Measurements from ENCODE around the gene ZIC5.

Gene ZIC5

GRCh38 chr13:99971576-99972189 lies at the start of gene ZIC5:
Gene ZIC5 (minus strand): TSS chr13:99971767. CDS start chr13:99971603, 164 bp downstream.
- no peak for DNase-seq

GRCh38 chr13:100019780-100020356 lies 48.3 kb upstream of the ZIC5 start:
- DNase-seq: no peak

- no peak for DNase-seq
Measured at GRCh38 chr13:100014621-100015020, 43.1 kb upstream of the ZIC5 start.

DNA sequence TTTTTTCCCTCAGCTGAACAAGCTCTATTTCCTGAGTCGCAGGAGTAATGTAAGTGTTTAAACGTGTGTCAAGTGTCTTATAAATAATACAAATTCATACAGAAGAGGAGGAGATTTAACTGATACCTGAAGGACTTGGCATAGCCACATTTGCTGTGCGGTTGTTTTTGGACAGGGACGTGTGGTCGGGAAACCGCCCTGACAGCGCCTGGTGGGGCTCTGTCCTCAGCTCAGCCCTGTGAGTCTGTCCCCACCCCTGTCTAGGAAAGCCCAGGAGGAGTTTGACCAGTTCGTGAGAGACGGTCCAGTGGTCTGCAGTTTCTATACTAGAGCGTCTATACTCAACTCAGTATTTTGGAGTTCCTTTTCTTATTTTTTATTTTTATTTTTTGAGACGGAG lies 26.7 kb upstream of the ZIC5 start:
- no peak for DNase-seq

DNA sequence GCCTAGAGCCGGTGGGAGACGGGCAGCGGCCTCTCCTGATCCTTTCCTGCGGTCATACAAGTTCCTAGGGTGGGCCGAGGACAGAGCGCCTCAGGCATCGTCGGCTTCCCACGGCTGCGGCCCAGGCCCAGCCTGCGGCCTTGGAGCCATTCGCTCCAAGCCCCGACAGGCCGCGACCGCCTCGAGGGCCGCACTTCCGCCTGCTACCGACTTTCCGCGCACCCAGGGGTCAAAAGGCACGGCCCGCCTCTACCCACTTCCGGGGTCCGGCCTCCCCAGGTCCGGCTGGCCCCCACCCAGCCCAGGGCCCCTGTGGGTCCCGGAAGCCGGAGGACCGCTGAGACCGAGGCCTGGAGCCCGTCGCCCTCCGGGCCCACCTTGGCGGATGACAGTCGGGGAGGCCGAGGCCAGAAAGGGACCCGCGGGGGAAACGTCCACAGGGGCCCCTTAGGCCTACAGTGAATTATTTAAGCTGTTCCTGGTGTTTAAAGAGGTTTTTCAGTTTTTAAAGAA lies 26.2 kb upstream of the ZIC5 start:
- DNase-seq: no peak

GRCh38 chr13:99996381-99996973 lies 24.9 kb upstream of the ZIC5 start:
- no peak for DNase-seq

- DNase-seq: no peak
Measured at GRCh38 chr13:99995589-99996380, 24.2 kb upstream of the ZIC5 start.

DNA sequence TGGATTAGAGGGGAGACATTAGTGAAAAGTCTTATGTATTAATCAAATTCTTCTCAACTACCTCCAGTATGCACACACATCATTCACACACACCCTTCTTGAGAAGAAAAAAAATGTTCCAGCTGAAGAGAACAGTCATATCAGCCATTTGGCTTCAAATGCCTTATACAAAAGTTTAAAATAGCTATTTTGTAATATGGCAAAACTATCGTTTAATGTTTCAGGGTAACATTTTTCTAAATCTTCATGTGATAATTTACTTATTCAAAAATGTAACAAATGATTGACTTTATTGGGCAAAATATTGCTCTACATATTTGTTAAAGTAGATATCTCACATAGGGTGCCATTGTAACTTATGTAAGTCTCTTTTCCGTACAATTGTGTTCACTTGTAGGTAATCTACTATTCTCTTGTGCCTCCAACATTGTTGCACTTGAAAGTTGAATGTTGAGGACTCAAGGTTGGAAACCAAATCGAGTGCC lies 23.6 kb upstream of the ZIC5 start:
- DNase-seq: no peak

DNA sequence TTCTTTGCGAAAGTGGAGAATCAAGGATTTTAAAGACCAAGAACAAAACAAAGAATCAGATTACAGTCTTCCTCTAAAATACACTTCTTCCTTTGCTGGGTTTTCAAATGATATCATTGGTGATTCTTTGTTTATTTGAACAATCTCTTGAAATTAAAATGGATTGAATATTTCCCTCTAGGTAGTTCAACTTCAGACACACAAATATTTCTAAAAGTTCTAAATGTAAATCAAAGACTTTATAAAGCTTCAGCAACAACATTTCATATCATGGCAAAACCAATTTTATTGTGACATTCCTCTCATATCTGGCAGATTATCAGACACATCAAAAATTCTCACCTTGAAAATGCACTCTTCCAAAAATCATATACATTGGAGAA lies 23.1 kb upstream of the ZIC5 start:
- no peak for DNase-seq

DNA sequence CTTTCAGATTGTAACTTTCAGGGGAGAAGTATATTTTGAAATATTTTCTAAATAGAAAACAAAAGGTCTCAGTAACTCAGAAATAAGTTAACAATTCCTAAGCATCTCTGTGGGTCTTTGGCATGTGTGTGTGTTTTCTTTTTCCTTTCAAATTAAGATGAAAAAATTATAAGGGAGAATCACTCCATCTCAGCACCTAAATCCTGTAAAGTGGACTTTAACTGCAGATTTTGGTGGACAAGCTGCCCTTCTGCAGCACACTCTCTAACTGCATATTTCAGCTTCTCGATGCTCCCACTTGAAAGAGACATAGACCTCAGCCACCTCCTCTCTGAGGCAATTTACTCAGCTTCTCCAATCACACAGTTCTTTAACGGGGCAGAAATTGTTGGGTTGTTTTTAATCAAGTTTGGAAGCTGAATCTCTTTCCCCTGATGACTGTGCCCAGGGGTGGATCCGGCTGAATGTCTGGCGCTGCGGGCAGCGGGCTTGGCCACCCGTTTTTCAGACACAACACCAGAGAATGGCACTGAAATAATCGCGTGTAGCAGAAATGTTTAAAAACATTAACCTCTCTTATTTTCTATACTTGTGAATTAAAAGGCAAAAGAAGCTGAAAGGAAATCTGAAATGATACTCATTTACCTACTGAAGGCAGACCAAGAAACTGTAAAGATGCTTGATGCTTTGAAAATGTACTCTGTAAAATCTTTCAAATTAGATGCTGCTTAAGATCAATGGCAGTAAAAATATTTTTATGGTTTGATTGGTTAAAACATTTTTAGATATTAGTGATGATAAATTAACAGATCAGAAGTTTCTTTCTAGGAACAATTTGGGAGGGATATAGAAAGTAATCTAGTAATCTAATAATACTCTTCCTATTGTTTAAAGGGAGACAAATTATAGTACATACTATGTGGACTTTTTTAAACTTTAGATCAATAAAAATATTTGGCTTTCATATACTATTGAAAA lies 22.4 kb upstream of the ZIC5 start:
- no peak for DNase-seq

DNA sequence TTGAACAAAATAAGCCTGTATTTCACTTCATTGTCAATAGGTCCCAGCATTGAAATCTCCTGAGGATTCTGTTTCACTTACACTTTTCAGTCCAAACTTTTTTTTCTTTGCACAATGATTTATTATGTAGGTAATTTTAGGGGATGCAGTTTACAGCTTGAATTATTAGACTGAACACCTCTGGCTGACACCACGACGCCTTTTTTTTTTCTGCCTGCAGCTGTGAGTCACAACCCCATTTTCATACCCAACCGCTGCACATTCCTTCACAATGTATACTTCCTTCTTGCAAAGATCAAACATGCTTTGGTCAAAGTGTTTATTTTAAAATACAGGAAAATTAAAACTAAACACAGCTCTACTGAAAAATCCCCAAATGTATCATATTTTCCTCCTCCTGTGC lies 21.4 kb upstream of the ZIC5 start:
- no peak for DNase-seq

DNA sequence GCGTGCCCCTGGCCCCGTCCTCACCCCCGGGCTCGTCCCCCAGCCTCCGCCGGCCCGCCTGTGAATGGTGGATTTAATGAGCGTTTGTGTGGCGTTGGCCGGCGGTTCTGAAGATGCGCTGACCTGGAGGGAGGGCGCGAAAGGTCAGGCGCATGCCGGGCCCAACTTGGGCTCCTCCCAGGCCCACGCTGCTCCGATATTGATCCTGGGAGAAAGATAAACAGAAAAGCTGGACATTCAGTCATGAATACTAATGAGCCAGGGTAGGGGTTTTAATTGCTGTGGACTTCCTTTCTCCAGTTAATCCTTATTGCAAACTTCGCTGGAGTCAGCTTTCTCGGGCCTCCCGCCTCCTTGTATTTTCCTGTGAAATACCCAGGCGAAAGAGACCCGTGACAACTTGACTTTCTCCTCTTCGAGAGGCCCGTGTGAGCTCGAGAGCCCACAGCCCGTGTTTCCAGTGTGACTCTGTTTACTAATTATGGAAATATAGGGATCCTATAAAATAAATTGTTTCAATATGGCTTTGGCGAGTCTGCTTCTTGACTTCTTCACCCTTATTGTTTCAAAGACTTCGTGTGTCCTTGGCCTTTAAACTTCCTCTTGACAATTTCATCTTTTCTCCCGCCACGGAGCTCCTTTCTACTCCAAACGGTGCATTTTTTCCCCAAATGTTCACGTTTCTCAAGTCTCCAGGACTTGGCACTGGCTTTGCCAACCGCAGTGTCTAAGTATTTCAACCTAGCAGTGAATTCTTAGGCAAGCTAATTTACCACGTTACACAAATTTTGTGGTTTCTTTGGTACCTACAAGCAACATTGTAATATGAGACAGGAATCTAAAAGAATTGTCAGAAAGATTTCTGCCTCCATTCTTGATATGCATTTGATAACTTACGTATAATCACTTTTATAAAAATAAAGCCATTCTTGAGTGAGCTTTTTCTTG lies 20.5 kb upstream of the ZIC5 start:
- DNase-seq: no peak

GRCh38 chr13:99991013-99991827 lies 19.7 kb upstream of the ZIC5 start:
- DNase-seq: no peak

- no peak for DNase-seq
Measured at GRCh38 chr13:99990126-99990977, 18.8 kb upstream of the ZIC5 start.

GRCh38 chr13:99989276-99990125 lies 17.9 kb upstream of the ZIC5 start:
- no peak for DNase-seq

DNA sequence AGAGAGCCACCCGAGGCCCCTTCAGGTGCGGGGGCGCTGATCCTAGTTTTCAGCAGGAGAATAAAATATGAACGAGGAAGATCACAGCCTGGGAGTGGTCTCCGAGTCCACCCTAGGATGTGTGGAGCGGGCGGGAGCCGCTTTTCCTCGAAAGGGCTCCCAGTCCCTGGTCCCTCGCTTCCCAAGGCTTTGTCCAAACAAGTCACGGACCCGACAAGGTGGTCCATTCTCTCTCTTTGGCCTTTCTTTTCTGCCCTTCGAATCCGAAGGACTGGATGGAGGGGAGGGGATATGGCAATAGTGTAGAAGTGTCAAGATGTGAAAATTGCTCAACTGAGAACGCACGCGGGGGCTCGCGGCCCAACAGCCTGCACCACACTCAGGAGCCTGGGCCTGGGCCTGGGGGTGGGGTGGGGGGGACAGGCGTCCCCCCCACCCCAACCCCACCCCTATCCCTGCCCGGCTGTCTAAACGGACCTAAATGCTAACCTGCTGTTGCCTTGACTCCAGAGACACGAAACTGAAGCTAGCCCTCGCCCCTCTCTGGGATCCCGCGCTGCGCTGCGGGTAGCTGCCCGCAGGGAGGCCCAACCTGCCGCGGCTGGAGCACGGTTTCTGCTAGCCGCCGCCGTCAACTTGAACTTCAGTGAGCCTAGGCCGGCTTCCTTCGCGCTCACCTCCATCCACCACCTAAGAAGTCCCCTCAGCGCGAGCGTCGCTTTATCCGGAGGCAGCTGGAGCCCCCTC lies 17.1 kb upstream of the ZIC5 start:
- DNase-seq: no peak
